ENCODE data around the gene CAPS. TPM values are rescaled to one million over a fixed set of nuclear protein-coding genes. Genes with fewer than 3 reads are reported as not detected.

The CAPS gene
- total RNA-seq, 4 donors from 2014 or later: 24.6 to 57.3 (median 38.0) TPM

- Histone ChIP-seq H3K27ac (peak overlapping the region in 2 of 4 donors; percentile 40 to 88), H3K4me1 (peaks cover 58 to 96% (median 79%) of the 10 kb centered on the region in 4 donors), H3K9me3 (no peaks in the 10 kb centered on the region), H3K4me3 (no peak overlapping the region), H3K36me3 (no peaks in the 10 kb centered on the region), H3K27me3 (no peaks in the 10 kb centered on the region)
- intact Hi-C loops (cut with DNase I; ENCODE audit: low total_unique reads): no loop called here
- no peak for DNase-seq
- 88 to 96% methylated on average over 3 to 16 of the region's 21 CpGs for WGBS, 2 donors (ENCODE audit: low coverage in 1 of 2)
- in situ Hi-C loops (cut with MboI; ENCODE audit: low pct_ligation_motif_present in 1 of 4, low pct_unique_long_range_greater_than_20kb in 1 of 4, low sequenced_read_pairs in 3 of 4): no loop called here
- TF ChIP-seq EP300 (IDR thresholded peaks at IDR 0.05; ENCODE audit: low read depth): no peak
- TF ChIP-seq CTCF (IDR thresholded peaks at IDR 0.05): no peak
- TF ChIP-seq POLR2A (IDR thresholded peaks at IDR 0.05): no peak
- no peak for TF ChIP-seq POLR2AphosphoS5 (IDR thresholded peaks at IDR 0.05)
Observed at GRCh38 chr19:5958074-5958850, 44.2 kb downstream of the CAPS start.

- in situ Hi-C loops (cut with MboI; ENCODE audit: low pct_ligation_motif_present in 1 of 4, low pct_unique_long_range_greater_than_20kb in 1 of 4, low sequenced_read_pairs in 3 of 4): no loop called here
- peak overlapping the region in 1 of 4 donors; percentile 88 for H3K27ac ChIP-seq
- WGBS, 2 donors (ENCODE audit: low coverage in 1 of 2): 92% methylated on average over 10 of the region's 10 CpGs; no CpG with 5 or more reads in 1 of the 2 donors
Observed at GRCh38 chr19:5958851-5959122, 44.7 kb downstream of the CAPS start.

GRCh38 chr19:5959260-5960004 lies 45.4 kb downstream of the CAPS start:
- intact Hi-C loops (cut with DNase I; ENCODE audit: low total_unique reads) (no loop called here), in situ Hi-C loops (cut with MboI; ENCODE audit: low pct_ligation_motif_present in 1 of 4, low pct_unique_long_range_greater_than_20kb in 1 of 4, low sequenced_read_pairs in 3 of 4) (no loop called here)
- WGBS, 2 donors (ENCODE audit: low coverage in 1 of 2): 84% methylated on average over 14 of the region's 14 CpGs; no CpG with 5 or more reads in 1 of the 2 donors
- Histone ChIP-seq H3K4me1 (peaks cover 51 to 90% (median 71%) of the 10 kb centered on the region in 4 donors), H3K9me3 (no peaks in the 10 kb centered on the region), H3K27me3 (no peaks in the 10 kb centered on the region), H3K36me3 (no peaks in the 10 kb centered on the region), H3K4me3 (no peak overlapping the region), H3K27ac (peak overlapping the region in 3 of 4 donors; percentile 84 to 87 (median 86))
- TF ChIP-seq CTCF (IDR thresholded peaks at IDR 0.05) (no peak), POLR2A (IDR thresholded peaks at IDR 0.05) (no peak), EP300 (IDR thresholded peaks at IDR 0.05; ENCODE audit: low read depth) (no peak), POLR2AphosphoS5 (IDR thresholded peaks at IDR 0.05) (no peak)
- DNase-seq: no peak

More at GRCh38 chr19:5958851-5959122, 44.7 kb downstream of the CAPS start:
- Histone ChIP-seq H3K36me3 (no peaks in the 10 kb centered on the region), H3K4me3 (no peak overlapping the region), H3K4me1 (peaks cover 56 to 94% (median 76%) of the 10 kb centered on the region in 4 donors), H3K27me3 (no peaks in the 10 kb centered on the region), H3K9me3 (no peaks in the 10 kb centered on the region)
- intact Hi-C loops (cut with DNase I; ENCODE audit: low total_unique reads): no loop called here
- no peak for DNase-seq
- TF ChIP-seq CTCF (IDR thresholded peaks at IDR 0.05) (no peak), POLR2AphosphoS5 (IDR thresholded peaks at IDR 0.05) (no peak), EP300 (IDR thresholded peaks at IDR 0.05; ENCODE audit: low read depth) (no peak), POLR2A (IDR thresholded peaks at IDR 0.05) (no peak)
